IMR-90 (cell line): ENCODE results near the gene SAA1. TPM values are rescaled to one million over a fixed set of nuclear protein-coding genes. Genes with fewer than 3 reads are reported as not detected.
"Not testable (repeated sequence)": the region's sequence is repeated elsewhere in the genome, so short reads cannot be mapped to it uniquely, and the experiment has no call there.

ENCODE experiments used
- ATAC-seq: fragments of 200-7000 bp; cut with Tn5 transposase; 2 replicates; pipeline ENCODE4 v1.9.1; 2020; ENCODE audit warnings: low read depth, mild to moderate bottlenecking, moderate library complexity
- BruUV-seq: library from RNA; stranded (reverse); fragments of 400-500 nt; replicated peaks from 2 replicates; lab custom pipeline; 2021; lab: Mats Ljungman, UMichigan
- CTCF ChIA-PET: fragments of 300-600 bp; formaldehyde crosslinking; extraction: SDS; loops from one replicate; lab custom pipeline; 2021; ENCODE audit warnings: antibody characterized with exemption; lab: Yijun Ruan, JAX
- POLR2A ChIA-PET: fragments of 300-600 bp; sonication (Branson Sonifier 250); formaldehyde crosslinking; loops from one replicate; lab custom pipeline; 2022; ENCODE audit warnings: antibody characterized with exemption; ENCODE audit not compliant: unreplicated experiment; lab: Charles Lee
- DNase-seq: peaks from one replicate; pipeline ENCODE4 v3.0.0; 2013
- H2AFZ ChIP-seq: replicated peaks from 2 replicates; pipeline ENCODE3; 2013; ENCODE audit warnings: low read length, mild to moderate bottlenecking; ENCODE audit not compliant: poor library complexity
- H2AK5ac ChIP-seq: 2 replicates; pipeline ENCODE4 v1.6.1; 2013; ENCODE audit warnings: low read depth, low read length, inconsistent platforms
- H2AK9ac ChIP-seq: replicated peaks from 2 replicates; pipeline ENCODE3; 2013; ENCODE audit warnings: mild to moderate bottlenecking, low read depth, low read length, moderate library complexity; ENCODE audit not compliant: poor library complexity
- H2BK120ac ChIP-seq: 2 replicates; pipeline ENCODE4 v1.6.1; 2013; ENCODE audit warnings: low read depth, low read length, inconsistent platforms
- H2BK15ac ChIP-seq: 3 replicates; pipeline ENCODE4 v1.6.1; 2013; ENCODE audit warnings: low read depth, low read length, inconsistent platforms
- H2BK20ac ChIP-seq: 2 replicates; pipeline ENCODE4 v1.6.1; 2013; ENCODE audit warnings: low read depth, mild to moderate bottlenecking, inconsistent platforms, low read length, moderate library complexity
- H2BK5ac ChIP-seq: 2 replicates; pipeline ENCODE4 v1.6.1; 2013; ENCODE audit warnings: mild to moderate bottlenecking, low read depth, low read length, inconsistent platforms; ENCODE audit not compliant: poor library complexity, severe bottlenecking
- H3K14ac ChIP-seq: replicated peaks from 2 replicates; pipeline ENCODE4 v1.6.1; 2013; ENCODE audit warnings: low read depth, low read length, inconsistent platforms
- H3K18ac ChIP-seq: 2 replicates; pipeline ENCODE4 v1.6.1; 2013; ENCODE audit warnings: low read depth, low read length, control low read depth
- H3K23ac ChIP-seq: 2 replicates; pipeline ENCODE4 v1.6.1; 2013; ENCODE audit warnings: low read depth, low read length, inconsistent platforms
- H3K27ac ChIP-seq: 2 replicates; pipeline ENCODE4 v1.5.1; 2013; ENCODE audit warnings: mild to moderate bottlenecking, control low read depth, low read length; ENCODE audit not compliant: insufficient read depth
- H3K27me3 ChIP-seq: 2 replicates; pipeline ENCODE4 v1.6.1; 2013; ENCODE audit warnings: low read length; ENCODE audit not compliant: control insufficient read depth, insufficient read depth
- H3K36me3 ChIP-seq: 2 replicates; pipeline ENCODE4 v1.6.1; 2013; ENCODE audit warnings: low read length, mixed read lengths; ENCODE audit not compliant: control insufficient read depth, insufficient read depth
- H3K4ac ChIP-seq: 2 replicates; pipeline ENCODE4 v1.6.1; 2013; ENCODE audit warnings: low read depth, low read length, inconsistent platforms
- H3K4me1 ChIP-seq: 2 replicates; pipeline ENCODE4 v1.6.1; 2013; ENCODE audit warnings: low read length, mixed read lengths; ENCODE audit not compliant: control insufficient read depth, insufficient read depth
- H3K4me2 ChIP-seq: 2 replicates; pipeline ENCODE4 v1.6.1; 2013; ENCODE audit warnings: low read depth, mild to moderate bottlenecking, control low read depth, low read length, moderate library complexity
- H3K4me3 ChIP-seq: 2 replicates; pipeline ENCODE4 v1.5.1; 2013; ENCODE audit warnings: low read depth, mild to moderate bottlenecking, control low read depth, low read length, moderate library complexity; ENCODE audit not compliant: insufficient read depth
- H3K56ac ChIP-seq: 2 replicates; pipeline ENCODE4 v1.6.1; 2013; ENCODE audit warnings: low read length, inconsistent platforms; ENCODE audit not compliant: insufficient read depth; ENCODE audit errors: extremely low read depth
- H3K79me1 ChIP-seq, 2 experiments: 2 replicates each; pipeline ENCODE4 v1.6.1; 2013; ENCODE audit warnings: low read length in 2 of 2, inconsistent platforms in 1 of 2, low read depth in 1 of 2
- H3K9ac ChIP-seq: 2 replicates; pipeline ENCODE4 v1.6.1; 2013; ENCODE audit warnings: low read depth, low read length, control low read depth
- H3K9me1 ChIP-seq: 2 replicates; pipeline ENCODE4 v1.6.1; 2013; ENCODE audit warnings: low read length, inconsistent platforms; ENCODE audit not compliant: insufficient read depth
- H3K9me3 ChIP-seq: 2 replicates; pipeline ENCODE4 v1.6.1; 2013; ENCODE audit warnings: low read length; ENCODE audit not compliant: control insufficient read depth, insufficient read depth
- H4K20me1 ChIP-seq: 2 replicates; pipeline ENCODE4 v1.6.1; 2013; ENCODE audit warnings: low read length, inconsistent platforms; ENCODE audit not compliant: insufficient read depth
- H4K5ac ChIP-seq: 2 replicates; pipeline ENCODE4 v1.6.1; 2013; ENCODE audit warnings: mild to moderate bottlenecking, low read depth, low read length, control low read depth
- H4K8ac ChIP-seq, 2 experiments: 2 replicates each; pipeline ENCODE4 v1.6.1; 2013; ENCODE audit warnings: low read depth in 2 of 2, low read length in 2 of 2, control low read depth in 1 of 2, inconsistent platforms in 1 of 2
- H4K91ac ChIP-seq: 2 replicates; pipeline ENCODE4 v1.6.1; 2013; ENCODE audit warnings: low read depth, low read length, inconsistent platforms; ENCODE audit not compliant: insufficient read depth
- CEBPB ChIP-seq: IDR thresholded peaks from 2 replicates; pipeline ENCODE4 v1.6.1; 2012; ENCODE audit warnings: low read depth, low read length, improper control_type of control experiment
- WGBS, 2 experiments: methylation state at CpG; one replicate each; pipeline versions ENCODE4 v1.1.5 to v1.1.7; 2013; ENCODE audit warnings: missing lambda C conversion rate in 2 of 2; ENCODE audit not compliant: insufficient read length in 1 of 2; ENCODE audit errors: extremely low coverage in 2 of 2; 5-methylcytosine and 5-hydroxymethylcytosine counted together
- dilution Hi-C: fragments of 300-500 bp; cut with HindIII; formaldehyde crosslinking; loops from one replicate; pipeline ENCODE4 v1.14.3; 2018; ENCODE audit warnings: low sequenced_read_pairs; ENCODE audit not compliant: unreplicated experiment
- in situ Hi-C: fragments of 300-500 bp; cut with MboI; formaldehyde crosslinking; loops from 3 replicates; pipeline ENCODE4 v1.14.3; 2019; ENCODE audit warnings: low sequenced_read_pairs, inconsistent platforms, mixed read lengths
- intact Hi-C: fragments of 100-400 bp; cut with micrococcal nuclease; formaldehyde crosslinking; loops from 2 replicates; pipeline ENCODE4 v1.10.0; 2022
- polyA plus RNA-seq, 3 experiments: library from polyadenylated mRNA; depleted of rRNA; stranded (reverse); fragments of >200 nt; gene quantifications; 2 replicates each; pipeline ENCODE4 v1.2.3, GENCODE V29; 2012; ENCODE audit warnings: low replicate concordance in 1 of 3
- total RNA-seq: library from RNA; depleted of rRNA; stranded (reverse); fragments of >200 nt; gene quantifications from 2 replicates; pipeline ENCODE4 v1.2.3, GENCODE V29; 2012

Gene SAA1
- total and polyA plus RNA-seq, 2 of the 4 experiments (the other 2 are of a cell fraction) = not detected

GRCh38 chr11:18267335-18268133 lies 1.5 kb downstream of the SAA1 start:
- H2AFZ ChIP-seq, H2BK15ac ChIP-seq, POLR2A ChIA-PET, H3K9me3 ChIP-seq, H2AK5ac ChIP-seq, H4K91ac ChIP-seq, DNase-seq, H3K4me2 ChIP-seq, H4K8ac ChIP-seq, in situ Hi-C loops, H2BK20ac ChIP-seq, H3K27me3 ChIP-seq, H3K9me1 ChIP-seq, H3K4me1 ChIP-seq, H3K18ac ChIP-seq, dilution Hi-C loops, H2BK5ac ChIP-seq, H2AK9ac ChIP-seq, H2BK120ac ChIP-seq, H4K20me1 ChIP-seq, H3K36me3 ChIP-seq, H3K9ac ChIP-seq, H3K4me3 ChIP-seq, H3K23ac ChIP-seq, H3K4ac ChIP-seq, BruUV-seq, H3K27ac ChIP-seq, intact Hi-C loops, ATAC-seq, CTCF ChIA-PET, H3K14ac ChIP-seq, H3K56ac ChIP-seq, H3K79me1 ChIP-seq, H4K5ac ChIP-seq: not testable (repeated sequence)
- no CpG with 5 or more reads among the region's 10 CpGs for WGBS, 2 experiments
- peak; percentile 33; the same call in 1 of the 2 replicates for TF ChIP-seq CEBPB

GRCh38 chr11:18269252-18269651 lies 3.2 kb downstream of the SAA1 start:
- H4K8ac ChIP-seq, H4K20me1 ChIP-seq, H3K56ac ChIP-seq, H2AK9ac ChIP-seq, H3K4ac ChIP-seq, H4K91ac ChIP-seq, H4K5ac ChIP-seq, H3K14ac ChIP-seq, H3K4me3 ChIP-seq, H3K36me3 ChIP-seq, BruUV-seq, DNase-seq, intact Hi-C loops, dilution Hi-C loops, H2BK5ac ChIP-seq, H3K79me1 ChIP-seq, CTCF ChIA-PET, H3K9me3 ChIP-seq, H2AFZ ChIP-seq, H3K18ac ChIP-seq, H2BK20ac ChIP-seq, H3K27me3 ChIP-seq, H2AK5ac ChIP-seq, ATAC-seq, H2BK15ac ChIP-seq, H3K23ac ChIP-seq, POLR2A ChIA-PET, in situ Hi-C loops, H3K9ac ChIP-seq, H3K27ac ChIP-seq, H3K4me2 ChIP-seq, H3K9me1 ChIP-seq, H3K4me1 ChIP-seq, H2BK120ac ChIP-seq: not testable (repeated sequence)
- no CpG with 5 or more reads among the region's 5 CpGs for WGBS, 2 experiments
